Measurements from ENCODE around the gene FARS2. TPM values are rescaled to one million over a fixed set of nuclear protein-coding genes. Genes with fewer than 3 reads are reported as not detected.

Gene FARS2
- total RNA-seq, 2 experiments from 2014 or later: 13.8 to 14.3 TPM

DNA sequence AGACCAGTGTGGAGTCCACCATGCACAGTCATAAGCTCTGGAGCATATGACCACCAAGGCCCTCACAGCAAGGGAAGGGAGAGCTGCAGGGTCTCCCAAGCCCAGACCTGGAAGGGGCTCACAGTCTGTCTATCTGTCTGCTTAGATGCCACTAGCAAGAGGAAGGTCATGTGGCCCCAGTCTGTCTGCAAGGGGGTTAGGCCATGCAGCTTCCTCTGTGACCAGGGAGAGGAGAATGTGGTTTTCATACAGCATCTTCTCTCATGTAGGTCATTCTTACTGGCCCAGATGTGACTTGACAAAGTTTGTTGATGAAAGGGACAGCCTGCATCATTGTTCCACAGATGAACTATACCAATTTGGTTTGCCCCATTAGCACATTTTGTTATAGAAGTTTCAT lies 260.8 kb downstream of the FARS2 start:
- Histone ChIP-seq H3K9me2 (ENCODE audit: insufficient read depth, low read length) (no peaks in the 10 kb centered on the region), H4K20me1 (ENCODE audit: insufficient read depth, low read length) (no peaks in the 10 kb centered on the region; the same call in 1 of the 2 replicates), H3K4me3 (ENCODE audit: low read depth, low read length, poor library complexity, severe bottlenecking) (no peak overlapping the region), H3K9me3 (ENCODE audit: low read length) (no peaks in the 10 kb centered on the region), H3K4me1 (ENCODE audit: insufficient read depth, low read length, poor library complexity, severe bottlenecking) (no peaks in the 10 kb centered on the region), H2AFZ (ENCODE audit: low read length) (no peak overlapping the region), H3K79me2 (ENCODE audit: insufficient read depth, low read depth, low read length) (no peaks in the 10 kb centered on the region), H3K4me2 (ENCODE audit: low read length) (no peak overlapping the region), H3K36me3 (ENCODE audit: insufficient read depth, low read length) (no peaks in the 10 kb centered on the region), H3K27ac (ENCODE audit: low read depth, low read length, poor library complexity, severe bottlenecking) (no peak overlapping the region)
- BruUV-seq (replicated peaks): no TSS peak
- intact Hi-C loops (cut with micrococcal nuclease; ENCODE audit: unreplicated experiment): no loop called here
- CTCF ChIA-PET (ENCODE audit: unreplicated experiment): no interaction called here
- DNase-seq (ENCODE audit: low spot score): no peak
- POLR2A ChIA-PET: interaction anchor here (0.6 to 1.0 kb wide), 2 partner anchors 14 to 222 kb away, joined by 4 read pairs; no protein-coding TSS in a partner anchor
- no peak for TF ChIP-seq EZH2phosphoT487 (IDR thresholded peaks at IDR 0.05; ENCODE audit: borderline replicate concordance, low read depth, low read length)
- TF ChIP-seq, protein P1, sequence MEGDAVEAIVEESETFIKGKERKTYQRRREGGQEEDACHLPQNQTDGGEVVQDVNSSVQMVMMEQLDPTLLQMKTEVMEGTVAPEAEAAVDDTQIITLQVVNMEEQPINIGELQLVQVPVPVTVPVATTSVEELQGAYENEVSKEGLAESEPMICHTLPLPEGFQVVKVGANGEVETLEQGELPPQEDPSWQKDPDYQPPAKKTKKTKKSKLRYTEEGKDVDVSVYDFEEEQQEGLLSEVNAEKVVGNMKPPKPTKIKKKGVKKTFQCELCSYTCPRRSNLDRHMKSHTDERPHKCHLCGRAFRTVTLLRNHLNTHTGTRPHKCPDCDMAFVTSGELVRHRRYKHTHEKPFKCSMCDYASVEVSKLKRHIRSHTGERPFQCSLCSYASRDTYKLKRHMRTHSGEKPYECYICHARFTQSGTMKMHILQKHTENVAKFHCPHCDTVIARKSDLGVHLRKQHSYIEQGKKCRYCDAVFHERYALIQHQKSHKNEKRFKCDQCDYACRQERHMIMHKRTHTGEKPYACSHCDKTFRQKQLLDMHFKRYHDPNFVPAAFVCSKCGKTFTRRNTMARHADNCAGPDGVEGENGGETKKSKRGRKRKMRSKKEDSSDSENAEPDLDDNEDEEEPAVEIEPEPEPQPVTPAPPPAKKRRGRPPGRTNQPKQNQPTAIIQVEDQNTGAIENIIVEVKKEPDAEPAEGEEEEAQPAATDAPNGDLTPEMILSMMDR (conservative IDR thresholded peaks at IDR 0.05; ENCODE audit: low read length): no peak

DNA sequence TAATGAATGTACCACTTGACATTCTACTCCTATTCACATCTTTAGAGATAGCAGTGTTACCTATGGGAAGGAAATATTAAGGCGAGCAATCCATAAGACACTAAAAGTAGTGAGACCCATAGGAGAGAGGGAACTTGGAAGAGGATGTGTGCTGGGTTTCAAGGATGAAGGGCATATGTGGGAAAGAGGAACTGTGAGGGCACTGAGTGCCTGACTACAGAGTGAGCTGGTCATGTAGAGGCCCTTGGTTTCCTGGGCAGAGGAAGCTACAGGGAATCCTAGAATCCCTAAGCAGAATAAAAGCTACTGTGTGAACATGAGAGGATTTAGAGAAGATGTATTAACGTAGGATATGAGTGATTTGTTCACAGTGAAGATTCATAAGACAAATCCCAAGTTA lies 262.8 kb downstream of the FARS2 start:
- BruUV-seq (replicated peaks): no TSS peak
- no peaks in the 10 kb centered on the region for H3K79me2 ChIP-seq (ENCODE audit: insufficient read depth, low read depth, low read length)
- TF ChIP-seq EZH2phosphoT487 (IDR thresholded peaks at IDR 0.05; ENCODE audit: borderline replicate concordance, low read depth, low read length): no peak
- TF ChIP-seq, protein P1 (conservative IDR thresholded peaks at IDR 0.05; ENCODE audit: low read length): no peak
- no peaks in the 10 kb centered on the region for H3K9me2 ChIP-seq (ENCODE audit: insufficient read depth, low read length)
- H3K4me2 ChIP-seq (ENCODE audit: low read length): no peak overlapping the region
- H2AFZ ChIP-seq (ENCODE audit: low read length): no peak overlapping the region
- no peaks in the 10 kb centered on the region; the same call in 1 of the 2 replicates for H4K20me1 ChIP-seq (ENCODE audit: insufficient read depth, low read length)
- H3K4me1 ChIP-seq (ENCODE audit: insufficient read depth, low read length, poor library complexity, severe bottlenecking): no peaks in the 10 kb centered on the region
- POLR2A ChIA-PET: interaction anchor here (1.5 kb wide), 1 partner anchor 10 kb away, joined by 3 read pairs; no protein-coding TSS in a partner anchor
- no peak overlapping the region for H3K27ac ChIP-seq (ENCODE audit: low read depth, low read length, poor library complexity, severe bottlenecking)
- H3K9me3 ChIP-seq (ENCODE audit: low read length): no peaks in the 10 kb centered on the region
- no peak overlapping the region for H3K4me3 ChIP-seq (ENCODE audit: low read depth, low read length, poor library complexity, severe bottlenecking)
- H3K36me3 ChIP-seq (ENCODE audit: insufficient read depth, low read length): no peaks in the 10 kb centered on the region
- DNase-seq (ENCODE audit: low spot score): no peak
- intact Hi-C loops (cut with micrococcal nuclease; ENCODE audit: unreplicated experiment): no loop called here
- CTCF ChIA-PET (ENCODE audit: unreplicated experiment): no interaction called here

DNA sequence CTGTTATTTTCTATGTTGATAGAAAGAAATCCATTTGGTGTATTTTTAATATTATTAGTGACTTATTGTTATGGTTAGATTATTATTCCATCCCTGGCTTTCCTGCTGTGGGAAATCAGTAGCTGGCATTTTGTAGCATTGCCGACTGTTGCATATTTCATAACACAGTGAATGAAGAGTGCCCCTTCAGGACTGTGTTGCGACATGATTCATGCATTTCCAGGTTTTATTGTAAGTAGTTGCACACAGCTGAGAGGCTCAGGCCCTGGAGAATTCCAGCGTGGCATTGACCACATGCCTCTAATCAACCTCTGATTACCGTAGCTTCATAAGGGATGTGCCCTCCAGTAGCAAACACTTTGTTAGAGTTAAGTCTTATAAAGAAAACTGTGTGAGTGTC lies 263.9 kb downstream of the FARS2 start:
- no peak for DNase-seq (ENCODE audit: low spot score)
- H2AFZ ChIP-seq (ENCODE audit: low read length): no peak overlapping the region
- H3K4me3 ChIP-seq (ENCODE audit: low read depth, low read length, poor library complexity, severe bottlenecking): no peak overlapping the region
- H3K36me3 ChIP-seq (ENCODE audit: insufficient read depth, low read length): no peaks in the 10 kb centered on the region
- no peaks in the 10 kb centered on the region; the same call in 1 of the 2 replicates for H4K20me1 ChIP-seq (ENCODE audit: insufficient read depth, low read length)
- H3K27ac ChIP-seq (ENCODE audit: low read depth, low read length, poor library complexity, severe bottlenecking): no peak overlapping the region
- H3K4me1 ChIP-seq (ENCODE audit: insufficient read depth, low read length, poor library complexity, severe bottlenecking): no peaks in the 10 kb centered on the region
- CTCF ChIA-PET (ENCODE audit: unreplicated experiment): no interaction called here
- no peak overlapping the region for H3K4me2 ChIP-seq (ENCODE audit: low read length)
- no TSS peak for BruUV-seq (replicated peaks)
- intact Hi-C loops (cut with micrococcal nuclease; ENCODE audit: unreplicated experiment): no loop called here
- POLR2A ChIA-PET: interaction anchor here (0.6 to 1.5 kb wide), 2 partner anchors 9 to 18 kb away, joined by 3 read pairs; no protein-coding TSS in a partner anchor
- no peak for TF ChIP-seq EZH2phosphoT487 (IDR thresholded peaks at IDR 0.05; ENCODE audit: borderline replicate concordance, low read depth, low read length)
- TF ChIP-seq, protein P1 (conservative IDR thresholded peaks at IDR 0.05; ENCODE audit: low read length): no peak
- H3K79me2 ChIP-seq (ENCODE audit: insufficient read depth, low read depth, low read length): no peaks in the 10 kb centered on the region
- H3K9me3 ChIP-seq (ENCODE audit: low read length): no peaks in the 10 kb centered on the region
- H3K9me2 ChIP-seq (ENCODE audit: insufficient read depth, low read length): no peaks in the 10 kb centered on the region
